NK-92 treated with Interleukin-12 subunit alpha and Interleukin-12 subunit beta, amount 100 ng/mL, for 24 hours (cell line): Measurements from ENCODE around the gene MYLK.
"Not testable (repeated sequence)": the region's sequence is repeated elsewhere in the genome, so short reads cannot be mapped to it uniquely, and the experiment has no call there.

Source experiments
- DNase-seq: peaks from one replicate; lab custom pipeline; 2025; lab: John Stamatoyannopoulos, UW

MYLK gene

GRCh38 chr3:123750209-123750608 is 133.9 kb downstream of the MYLK start:
- no peak for DNase-seq

DNA sequence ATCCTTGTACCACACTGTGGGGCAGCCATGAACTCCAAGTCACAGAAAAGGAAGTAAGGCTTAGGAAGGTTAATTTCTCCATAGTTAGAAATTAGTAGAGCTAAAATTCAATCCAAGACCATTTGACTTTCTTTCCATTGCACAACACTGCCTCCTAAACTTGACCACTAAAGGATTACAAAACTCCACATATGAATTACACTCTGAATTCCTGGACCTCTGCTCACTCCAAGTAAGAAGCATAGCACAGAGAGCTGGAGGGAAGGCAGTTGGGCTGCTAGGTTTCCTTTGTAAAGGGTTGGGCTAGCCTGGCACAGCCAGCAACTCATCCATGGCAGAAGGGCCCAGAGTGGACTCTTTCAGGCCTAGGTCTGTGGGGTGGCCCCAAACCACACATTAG is 134.4 kb downstream of the MYLK start:
- DNase-seq = no peak

GRCh38 chr3:123745184-123745855 is 138.8 kb downstream of the MYLK start:
- no peak for DNase-seq

- no peak for DNase-seq
Measured at GRCh38 chr3:123744064-123744463, 140.1 kb downstream of the MYLK start.

GRCh38 chr3:123743121-123743520 is 141.0 kb downstream of the MYLK start:
- no peak for DNase-seq

DNA sequence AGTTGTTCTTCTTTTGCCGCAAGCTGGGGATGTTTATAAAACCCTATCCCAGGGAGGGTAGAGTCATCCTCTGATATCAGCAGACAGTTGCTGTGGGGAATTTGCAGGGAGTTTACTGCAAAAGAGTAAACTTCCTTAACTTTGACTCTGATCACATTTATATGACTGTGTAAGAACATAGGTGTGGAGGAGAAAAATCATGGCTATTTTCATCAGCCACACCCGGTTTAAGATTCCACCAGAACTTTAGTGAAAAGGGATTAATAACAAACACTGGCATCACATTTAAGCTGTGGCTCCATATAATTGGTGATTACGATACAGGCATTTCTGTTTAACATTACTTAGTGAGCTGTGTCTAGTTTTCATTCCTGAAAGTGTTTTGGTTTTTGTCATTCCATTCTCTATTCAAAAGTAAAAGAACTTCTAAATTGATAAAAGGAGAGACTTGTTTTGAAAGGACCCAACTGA is 143.1 kb downstream of the MYLK start:
- no peak for DNase-seq

GRCh38 chr3:123740391-123740822 is 143.7 kb downstream of the MYLK start:
- DNase-seq = no peak

DNA sequence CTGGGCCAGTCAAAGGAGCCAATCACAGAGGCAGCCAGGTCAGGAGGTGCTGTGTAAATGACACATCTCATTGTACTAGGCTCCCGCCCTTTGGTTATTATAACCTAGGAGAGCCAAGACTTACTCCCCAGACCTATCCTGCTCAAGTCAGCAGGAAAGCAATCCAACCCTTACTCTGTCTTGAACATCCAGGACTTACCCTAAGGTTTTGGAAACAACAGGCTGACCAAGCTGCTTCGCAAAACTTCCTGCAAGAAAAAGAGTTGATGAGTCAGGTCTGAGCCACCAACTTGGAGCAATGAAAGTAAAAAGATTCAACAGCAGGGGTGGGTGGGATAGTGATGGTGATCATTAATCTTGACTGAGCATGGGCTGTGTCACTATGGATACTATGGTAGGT is 144.4 kb downstream of the MYLK start:
- DNase-seq = no peak

DNA sequence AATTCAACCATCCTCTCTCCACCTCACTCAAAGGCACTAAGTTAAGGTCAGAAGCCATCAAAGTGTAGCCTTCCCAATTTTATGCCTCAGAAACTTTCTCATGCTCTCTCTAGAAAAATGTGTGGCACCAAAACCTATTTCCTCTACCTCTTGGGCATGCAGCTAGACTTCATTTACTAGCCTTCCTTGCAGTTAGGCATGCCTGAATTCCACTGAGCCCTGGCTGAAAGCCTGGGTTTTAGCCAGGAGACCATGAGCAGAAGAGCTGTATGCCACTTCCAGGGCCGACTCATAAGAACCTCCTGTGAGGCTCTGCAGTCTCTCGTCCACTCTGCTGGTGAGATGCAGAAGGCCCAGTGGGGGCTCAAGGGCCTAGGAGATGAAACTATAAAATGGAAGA is 145.0 kb downstream of the MYLK start:
- DNase-seq = no peak

GRCh38 chr3:123738522-123738921 is 145.6 kb downstream of the MYLK start:
- not testable (repeated sequence) for DNase-seq

- no peak for DNase-seq
Measured at GRCh38 chr3:123737168-123737567, 147.0 kb downstream of the MYLK start.

GRCh38 chr3:123735456-123735855 is 148.7 kb downstream of the MYLK start:
- no peak for DNase-seq

- no peak for DNase-seq
Measured at GRCh38 chr3:123734527-123734902, 149.6 kb downstream of the MYLK start.

GRCh38 chr3:123733805-123734526 is 150.2 kb downstream of the MYLK start:
- no peak for DNase-seq

DNA sequence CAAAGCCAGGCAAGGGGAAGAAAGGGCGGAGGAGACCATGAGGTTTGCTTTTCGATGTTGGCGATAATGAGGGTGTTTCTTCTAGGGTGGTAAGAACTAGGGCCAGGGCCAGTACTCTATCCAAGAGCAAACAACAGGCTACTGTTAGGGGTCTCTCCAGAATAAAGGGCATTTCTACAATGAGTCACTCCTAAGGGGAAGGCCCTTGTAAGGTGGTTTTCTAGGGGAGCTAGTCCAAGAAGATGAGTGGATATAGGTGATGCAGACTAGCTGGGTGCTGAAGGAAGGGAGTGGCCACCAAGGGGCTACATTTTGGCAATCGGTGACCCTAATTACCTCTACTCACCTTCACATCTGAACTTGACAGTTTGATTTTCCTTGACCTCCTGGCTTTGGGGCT is 150.8 kb downstream of the MYLK start:
- no peak for DNase-seq

GRCh38 chr3:123732447-123732846 is 151.7 kb downstream of the MYLK start:
- no peak for DNase-seq

GRCh38 chr3:123730829-123731228 is 153.3 kb downstream of the MYLK start:
- no peak for DNase-seq

GRCh38 chr3:123728991-123729390 is 155.1 kb downstream of the MYLK start:
- DNase-seq = no peak

GRCh38 chr3:123728014-123728413 is 156.1 kb downstream of the MYLK start:
- no peak for DNase-seq

- DNase-seq = no peak
Measured at GRCh38 chr3:123725652-123726400, 158.3 kb downstream of the MYLK start.

GRCh38 chr3:123724306-123724705 is 159.8 kb downstream of the MYLK start:
- DNase-seq = no peak

GRCh38 chr3:123723522-123724168 is 160.5 kb downstream of the MYLK start:
- peak; percentile 14 for DNase-seq
